Right ventricle myocardium inferior (tissue), 1 donor: ENCODE measurements around the gene NECAB3. TPM values are rescaled to one million over a fixed set of nuclear protein-coding genes. Genes with fewer than 3 reads are reported as not detected.
"Not testable (repeated sequence)": the region's sequence is repeated elsewhere in the genome, so short reads cannot be mapped to it uniquely, and the experiment has no call there.

Experiments
- ATAC-seq: fragments of 200-7000 bp; cut with Tn5 transposase; one replicate; pipeline ENCODE4 v1.9.1; 2020; ENCODE audit warnings: mild to moderate bottlenecking, moderate library complexity
- DNase-seq: peaks from one replicate; pipeline ENCODE4 v3.0.0; 2021; ENCODE audit errors: missing footprints
- intact Hi-C: fragments of 100-400 bp; cut with DNase I; formaldehyde crosslinking; loops from one replicate; pipeline ENCODE4 v1.11.0; 2022
- total RNA-seq: library from RNA; stranded (reverse); fragmentation: NEBNext Ultra II Directional; extraction: Animal tissue kit (Norgen Biotek cat#: 25700); gene quantifications from one replicate; pipeline ENCODE4 v1.2.1, GENCODE V29; 2021
- donor health status: DM: no; HTN: yes; CAD: no; lungs with severe emphysema.

Gene NECAB3
- total RNA-seq, 1 donor from 2014 or later, result 70.8 TPM

DNA sequence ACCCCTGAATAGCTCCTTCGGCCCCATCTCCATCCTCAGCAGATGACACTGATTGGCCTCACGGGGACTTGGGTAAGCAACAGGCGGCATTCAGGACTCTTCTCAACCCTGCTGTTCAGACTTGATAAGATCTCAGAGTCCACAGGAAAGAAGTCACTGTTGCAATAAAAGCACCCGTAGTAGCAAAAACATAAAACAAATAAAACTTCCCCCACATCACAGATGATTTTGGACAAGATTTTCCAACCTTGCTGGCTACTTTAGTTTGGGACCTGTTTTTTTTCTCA is 29.2 kb downstream of the NECAB3 start:
- ATAC-seq (no peak), DNase-seq (no peak)
- intact Hi-C loops, result no loop called here

DNA sequence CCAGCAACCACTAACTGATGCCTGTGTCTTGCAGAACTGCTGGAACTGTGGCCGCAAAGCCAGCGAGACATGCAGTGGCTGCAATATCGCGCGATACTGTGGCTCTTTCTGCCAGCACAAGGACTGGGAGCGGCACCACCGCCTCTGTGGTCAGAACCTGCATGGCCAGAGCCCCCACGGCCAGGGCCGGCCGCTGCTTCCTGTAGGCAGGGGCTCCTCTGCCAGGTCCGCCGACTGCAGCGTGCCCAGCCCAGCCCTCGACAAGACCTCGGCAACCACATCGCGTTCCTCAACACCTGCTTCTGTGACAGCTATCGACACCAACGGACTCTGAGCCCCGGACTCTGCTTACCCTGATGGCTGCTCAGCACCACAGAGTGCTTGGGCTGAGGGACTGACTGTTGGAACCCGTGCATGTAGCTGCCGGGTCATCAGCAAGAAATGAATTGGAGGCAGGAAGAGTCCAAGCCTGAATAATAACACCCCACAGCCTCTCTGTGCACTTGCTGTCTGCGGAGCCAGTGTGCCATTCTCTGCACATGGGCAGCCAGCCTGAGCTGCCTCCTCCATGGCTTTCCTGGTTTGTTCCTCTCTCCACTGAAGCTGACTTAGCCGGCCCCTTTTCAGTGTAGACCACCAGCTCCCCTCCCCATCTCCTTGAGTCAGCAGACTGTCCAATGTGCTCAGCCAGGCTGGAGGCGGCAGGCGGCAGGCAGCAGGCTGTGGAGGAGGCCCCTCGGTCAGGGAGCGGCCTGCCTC is 29.7 kb downstream of the NECAB3 start:
- ATAC-seq (no peak), DNase-seq (no peak)
- intact Hi-C loops, result no loop called here

DNA sequence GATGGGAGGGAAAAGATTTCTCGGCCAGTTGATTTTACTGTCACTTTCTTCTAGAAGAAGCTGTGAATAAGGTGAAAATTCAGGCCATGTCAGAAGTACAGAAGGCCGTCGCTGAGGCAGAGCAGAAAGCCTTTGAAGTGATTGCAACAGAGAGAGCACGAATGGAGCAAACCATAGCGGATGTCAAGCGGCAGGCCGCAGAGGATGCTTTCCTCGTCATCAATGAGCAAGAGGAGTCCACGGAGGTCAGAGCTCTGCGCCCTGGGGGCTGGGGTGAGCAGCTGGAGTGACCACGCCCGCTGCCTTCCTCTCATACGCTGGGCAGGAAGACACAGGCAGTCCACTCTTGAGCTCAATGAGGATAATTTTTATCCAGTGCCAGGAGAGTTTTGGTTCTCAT is 33.9 kb downstream of the NECAB3 start:
- DNase-seq (no peak), ATAC-seq (no peak)
- intact Hi-C loops, result no loop called here

DNA sequence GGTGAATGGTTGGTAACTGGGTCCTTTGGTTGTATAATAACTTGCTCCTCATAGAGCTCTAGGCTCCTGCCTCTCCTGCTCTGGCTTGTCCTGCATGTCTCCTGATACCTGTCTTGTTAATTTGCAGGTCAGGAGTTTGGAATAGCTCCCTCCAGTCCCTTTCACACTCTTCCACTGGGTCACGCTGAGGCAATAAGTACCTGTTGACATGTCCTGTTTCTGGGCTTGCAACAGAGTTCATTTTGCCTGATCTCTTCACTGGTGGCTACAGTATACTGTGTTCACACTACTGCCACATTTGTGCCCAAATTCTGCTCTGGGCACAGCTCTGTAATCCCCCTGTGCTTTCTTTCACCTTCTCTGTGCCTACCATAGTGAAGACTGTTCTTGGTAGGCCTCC is 37.5 kb downstream of the NECAB3 start:
- no peak for DNase-seq
- intact Hi-C loops, result no loop called here

DNA sequence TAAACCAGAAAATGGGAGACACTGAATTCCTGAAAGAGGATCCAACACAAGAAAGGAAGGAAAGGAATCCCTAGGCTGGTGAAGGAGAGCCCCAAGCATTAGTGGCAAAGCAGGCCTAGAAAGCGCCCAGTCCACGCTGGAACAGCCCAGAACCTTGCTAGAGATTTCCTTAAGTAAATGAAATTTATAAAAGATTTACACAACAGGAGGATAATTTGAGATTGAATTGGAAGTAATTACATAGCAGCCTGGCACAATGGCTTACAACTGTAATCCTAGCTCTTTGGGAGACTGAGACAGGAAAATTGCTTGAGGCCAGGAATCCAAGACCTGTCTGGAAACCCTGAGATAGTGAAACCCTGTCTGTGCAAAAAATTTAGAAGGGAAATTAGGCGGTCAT is 38.9 kb downstream of the NECAB3 start:
- intact Hi-C loops, result no loop called here
- no peak for DNase-seq
- no peak for ATAC-seq

More for the DNA sequence above, 37.5 kb downstream of the NECAB3 start:
- ATAC-seq, result no peak

DNA sequence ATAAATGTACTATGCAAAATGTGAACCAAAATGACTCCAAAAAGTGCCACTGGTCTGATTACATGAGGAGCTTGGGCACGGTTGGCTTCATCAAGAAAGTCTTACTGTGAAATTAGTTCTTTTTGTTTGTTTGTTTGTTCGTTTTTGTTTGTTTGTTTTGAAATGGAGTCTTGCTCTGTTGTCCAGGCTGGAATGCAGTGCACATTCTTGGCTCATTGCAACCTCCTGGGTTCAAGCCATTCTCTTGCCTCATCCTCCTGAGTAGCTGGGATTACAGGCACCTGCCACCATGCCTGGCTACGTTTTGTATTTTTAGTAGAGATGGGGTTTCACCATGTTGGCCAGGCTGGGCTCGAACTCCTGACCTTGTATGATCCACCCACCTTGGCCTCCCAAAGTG is 42.3 kb downstream of the NECAB3 start:
- DNase-seq, ATAC-seq, intact Hi-C loops: not testable (repeated sequence)

DNA sequence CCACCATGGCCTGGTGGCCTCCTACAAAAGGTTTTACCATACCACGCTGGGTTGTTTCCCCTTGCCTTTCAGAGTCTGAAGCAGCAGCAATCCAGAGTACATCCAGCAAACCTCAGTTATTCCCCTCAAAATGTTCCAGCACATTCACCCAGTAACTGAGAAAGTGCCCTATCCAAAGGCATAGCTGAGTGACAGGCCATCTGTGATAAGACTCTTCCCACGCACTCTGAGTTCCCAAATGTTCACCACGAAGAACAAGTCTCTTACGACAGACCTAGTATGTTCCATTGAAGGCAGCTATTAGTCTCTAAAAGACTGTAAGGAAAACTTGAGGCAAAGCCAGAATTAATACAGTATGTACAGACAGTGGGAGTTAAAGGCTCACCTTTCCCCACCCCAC is 43.7 kb downstream of the NECAB3 start:
- ATAC-seq (no peak), DNase-seq (no peak)
- intact Hi-C loops, result no loop called here

DNA sequence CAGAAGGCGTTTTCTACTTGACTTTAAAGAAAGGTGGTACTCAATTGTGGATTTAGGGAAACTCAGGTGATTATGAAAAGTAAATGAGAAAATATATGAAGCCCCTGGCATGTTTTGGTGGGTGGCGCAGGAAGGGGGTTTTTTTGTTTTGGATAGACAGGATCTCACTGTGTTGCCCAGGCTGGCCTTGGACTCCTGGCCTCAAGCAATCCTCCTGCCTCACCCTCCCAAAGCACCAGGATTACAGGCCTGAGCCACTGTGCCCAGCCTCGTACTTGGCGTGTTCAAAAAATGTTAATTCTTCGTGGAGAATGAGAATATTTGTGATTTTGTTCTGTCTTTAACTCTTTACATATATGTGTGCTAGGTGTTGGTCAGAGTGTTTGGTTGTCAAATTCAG is 44.2 kb downstream of the NECAB3 start:
- DNase-seq, result no peak
- intact Hi-C loops, result no loop called here
- no peak for ATAC-seq

DNA sequence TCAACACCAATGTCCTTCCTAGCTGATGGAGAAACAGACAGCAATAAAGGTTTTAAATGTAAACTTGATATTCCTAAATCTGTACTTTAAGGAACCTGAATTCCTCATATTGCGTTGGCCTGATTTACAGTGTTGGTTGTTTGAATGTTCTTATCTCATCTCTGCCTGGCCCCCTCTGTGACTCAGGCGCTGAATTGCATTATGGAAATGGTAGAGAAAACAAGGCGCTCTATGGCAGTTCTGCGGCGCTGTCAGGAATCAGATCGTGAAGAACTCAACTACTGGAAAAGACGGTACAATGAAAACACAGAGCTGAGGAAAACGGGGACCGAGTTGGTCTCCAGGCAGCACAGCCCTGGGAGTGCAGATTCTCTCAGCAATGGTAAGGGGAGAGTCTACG is 44.7 kb downstream of the NECAB3 start:
- ATAC-seq (no peak), DNase-seq (no peak)
- intact Hi-C loops, result no loop called here

DNA sequence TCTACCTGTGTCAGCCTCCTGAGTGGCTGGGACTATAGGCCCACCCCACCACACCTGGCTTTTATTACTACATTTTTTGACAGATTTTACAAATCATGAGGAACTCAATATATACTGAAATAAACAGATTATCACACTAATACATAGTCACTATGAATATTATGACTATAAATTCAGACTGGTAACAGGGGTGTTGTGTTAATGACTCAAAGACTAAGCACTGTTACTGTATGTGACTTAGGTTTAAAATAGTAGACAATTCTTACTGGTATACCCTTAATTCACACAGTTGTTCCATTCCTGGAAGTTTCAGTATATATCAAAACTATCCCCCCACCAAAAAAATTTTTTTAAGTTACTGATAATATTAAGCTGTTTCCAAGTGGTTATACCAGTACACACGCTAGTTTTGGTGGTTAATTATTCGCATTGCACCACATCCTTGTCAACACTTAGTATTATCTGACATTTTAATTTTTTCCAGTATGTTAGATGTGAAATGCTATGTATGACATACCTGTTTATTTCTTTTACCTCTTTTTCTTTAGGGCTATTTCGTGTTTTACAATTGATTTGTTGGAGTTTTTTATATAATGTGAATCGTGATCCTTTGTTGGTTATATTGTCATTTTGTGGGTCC is 46.5 kb downstream of the NECAB3 start:
- no peak for ATAC-seq
- intact Hi-C loops, result no loop called here
- no peak for DNase-seq

DNA sequence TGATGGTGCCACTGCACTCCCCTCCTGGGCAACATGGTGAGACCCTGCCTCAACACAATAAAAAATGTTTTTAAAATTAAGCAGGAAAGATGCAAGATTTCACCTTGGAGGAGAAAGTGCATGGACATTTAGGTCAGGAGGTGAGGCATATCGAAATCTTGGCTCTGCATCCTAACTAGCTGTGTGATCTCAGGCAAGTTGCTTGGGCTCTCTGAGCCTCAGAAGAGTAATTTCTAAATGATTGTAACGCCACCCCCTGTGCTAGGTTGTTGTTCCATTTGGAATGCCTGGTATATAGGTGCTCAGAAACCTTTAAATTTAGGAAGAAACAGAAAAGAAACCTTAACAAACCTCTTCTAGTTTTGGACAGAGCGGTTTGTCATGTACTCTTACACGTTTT is 48.0 kb downstream of the NECAB3 start:
- no peak for DNase-seq
- intact Hi-C loops, result no loop called here

DNA sequence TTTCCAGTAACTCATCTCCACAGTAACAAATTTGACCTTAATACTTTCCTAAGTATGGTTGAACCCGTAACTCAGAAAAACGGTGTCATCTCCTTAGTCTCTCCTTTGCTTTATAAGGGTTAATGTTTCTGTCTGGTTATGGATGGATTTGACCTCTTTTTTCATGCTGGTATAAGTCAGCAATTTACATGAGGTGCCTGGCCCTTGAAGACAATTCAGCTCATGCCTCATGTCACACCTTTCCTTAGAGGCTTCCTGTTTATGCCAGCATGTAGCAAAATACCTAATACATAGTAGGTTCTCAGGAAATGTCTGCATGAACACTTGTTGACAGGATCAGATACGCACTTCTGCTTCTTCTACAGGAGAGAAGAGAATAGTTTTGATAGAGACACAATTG is 49.8 kb downstream of the NECAB3 start:
- intact Hi-C loops, result no loop called here
- ATAC-seq, result no peak
- no peak for DNase-seq

More for the DNA sequence above, 48.0 kb downstream of the NECAB3 start:
- ATAC-seq, result no peak

DNA sequence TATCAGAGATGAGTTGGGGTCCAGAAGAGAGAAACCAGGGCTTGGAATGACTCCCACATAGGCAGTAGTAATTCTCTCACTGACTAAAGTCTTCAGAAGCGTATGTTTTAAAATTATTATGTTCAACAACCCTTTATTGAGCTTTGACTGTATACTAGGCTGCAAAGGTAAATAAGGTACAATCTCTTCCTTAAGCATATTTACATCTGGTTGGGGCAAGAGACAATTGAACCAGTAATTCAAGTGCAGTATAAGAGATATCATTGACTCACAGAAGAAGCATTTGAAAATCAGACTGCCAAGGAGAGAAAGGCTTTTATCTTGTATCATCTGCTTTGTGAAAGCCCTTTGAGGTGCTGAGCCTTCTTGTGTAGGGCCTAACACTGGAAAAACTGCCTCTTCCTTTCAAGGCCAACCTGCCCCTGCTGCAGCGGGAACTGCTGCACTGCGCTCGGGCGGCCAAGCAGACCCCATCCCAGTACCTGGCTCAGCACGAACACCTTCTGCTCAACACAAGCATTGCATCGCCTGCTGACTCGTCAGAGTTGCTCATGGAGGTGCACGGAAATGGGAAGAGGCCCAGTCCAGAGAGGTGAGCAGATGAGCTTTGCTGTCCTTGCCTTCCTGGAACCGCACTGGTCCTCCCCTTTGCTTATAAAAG is 51.4 kb downstream of the NECAB3 start:
- ATAC-seq, result no peak
- intact Hi-C loops, result no loop called here
- no peak for DNase-seq

DNA sequence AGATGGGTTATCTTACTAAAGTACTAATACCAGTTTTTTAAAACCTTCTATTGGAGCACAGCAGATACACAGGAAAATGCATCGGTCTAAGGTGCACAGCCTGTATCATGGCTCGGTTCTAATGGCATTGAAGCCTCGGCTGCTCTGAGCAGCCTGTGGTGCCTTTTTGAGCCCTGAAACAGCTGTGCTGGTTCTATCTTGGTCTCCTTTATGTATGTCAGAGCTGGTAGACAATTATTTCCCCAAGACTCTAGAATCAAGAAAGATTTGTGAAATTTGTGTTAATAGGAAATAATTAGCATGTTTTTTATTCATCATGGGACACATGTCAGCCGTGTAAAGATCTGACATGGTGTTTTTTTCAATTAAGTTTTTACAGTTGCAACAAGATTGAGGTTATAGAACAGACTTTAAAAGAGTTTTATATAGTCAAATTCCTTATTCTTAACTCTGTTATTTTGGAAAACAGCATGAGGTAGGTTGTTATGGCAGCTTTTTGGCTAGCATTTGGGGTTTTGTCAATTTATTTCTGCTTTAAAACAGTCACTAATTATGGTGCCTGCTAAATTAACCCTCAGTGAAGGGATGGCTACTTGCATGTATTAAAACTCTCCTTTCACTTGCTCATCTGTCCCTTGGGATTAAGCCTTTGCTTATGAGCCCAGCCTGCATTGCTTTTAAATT is 52.4 kb downstream of the NECAB3 start:
- intact Hi-C loops, result no loop called here
- DNase-seq (no peak), ATAC-seq (no peak)

DNA sequence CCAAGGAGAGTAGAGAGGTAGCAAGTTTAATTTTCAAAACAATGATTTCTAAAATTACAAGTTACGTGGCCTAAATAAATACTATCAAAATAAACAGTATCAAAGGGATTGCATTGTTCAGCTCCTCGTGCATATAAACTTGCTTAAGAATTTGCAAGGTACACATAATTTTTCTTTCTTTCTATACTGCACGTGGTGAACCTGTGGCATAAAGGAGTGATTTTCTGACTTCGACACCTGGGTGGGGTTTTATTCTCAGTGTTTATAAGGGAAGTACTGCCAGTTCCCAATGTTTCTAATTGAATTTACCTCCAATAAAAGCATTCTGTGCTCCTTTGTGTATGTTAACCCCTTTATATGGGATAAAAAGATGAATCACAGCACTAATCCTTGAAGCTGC is 62.2 kb downstream of the NECAB3 start:
- no peak for DNase-seq
- no peak for ATAC-seq
- intact Hi-C loops, result no loop called here

DNA sequence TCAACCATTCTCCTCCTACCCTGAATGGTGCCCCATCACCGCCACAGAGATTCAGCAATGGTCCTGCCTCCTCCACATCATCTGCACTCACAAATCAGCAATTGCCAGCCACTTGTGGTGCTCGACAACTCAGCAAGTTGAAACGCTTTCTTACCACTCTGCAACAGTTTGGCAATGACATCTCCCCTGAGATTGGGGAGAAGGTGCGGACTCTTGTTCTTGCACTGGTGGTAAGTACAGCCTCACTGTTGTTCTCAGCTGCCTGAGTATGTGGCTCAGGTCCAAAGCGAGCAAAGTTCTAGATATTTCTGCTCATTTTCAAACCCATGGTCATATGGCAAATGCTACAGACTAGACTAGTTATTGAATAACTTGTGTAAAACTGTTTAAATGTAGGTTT is 63.1 kb downstream of the NECAB3 start:
- intact Hi-C loops, result no loop called here
- no peak for DNase-seq
- peak; percentile 50 for ATAC-seq

DNA sequence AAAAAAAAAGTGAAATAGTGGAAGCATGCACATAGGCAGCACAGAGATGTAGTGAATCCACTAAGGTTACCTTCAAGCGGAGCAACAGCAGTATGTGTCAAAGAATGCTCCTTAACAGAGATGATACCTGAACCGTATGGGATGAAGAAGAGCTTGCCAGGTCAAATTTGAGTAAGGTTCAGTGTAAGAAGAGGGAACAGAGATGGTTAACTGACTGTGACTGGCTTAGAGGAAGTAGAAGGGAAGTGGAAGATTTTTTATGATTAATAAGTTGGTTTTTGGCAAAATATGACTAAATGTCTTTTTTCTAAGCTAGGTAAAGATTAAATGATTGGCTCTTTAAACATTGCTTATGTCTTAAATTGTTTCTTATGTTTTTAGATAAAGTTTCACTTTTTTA is 64.7 kb downstream of the NECAB3 start:
- no peak for DNase-seq
- intact Hi-C loops, result no loop called here
- no peak for ATAC-seq
